OCI-LY7 (cell line): ENCODE results near the gene ZNF182. TPM values are rescaled to one million over a fixed set of nuclear protein-coding genes. Genes with fewer than 3 reads are reported as not detected.
"Not testable (repeated sequence)": the region's sequence is repeated elsewhere in the genome, so short reads cannot be mapped to it uniquely, and the experiment has no call there.

Experiments
- BruUV-seq: library from RNA; stranded (reverse); fragments of 400-500 nt; replicated peaks from 2 replicates; lab custom pipeline; 2021; lab: Mats Ljungman, UMichigan
- CTCF ChIA-PET: fragments of 300-600 bp; sonication (Branson Sonifier 250); formaldehyde crosslinking; loops from one replicate; lab custom pipeline; 2022; ENCODE audit warnings: antibody characterized with exemption; ENCODE audit not compliant: unreplicated experiment; lab: Charles Lee
- POLR2A ChIA-PET: fragments of 300-600 bp; sonication (Branson Sonifier 250); formaldehyde crosslinking; loops from one replicate; lab custom pipeline; 2022; ENCODE audit warnings: antibody characterized with exemption; lab: Charles Lee
- DNase-seq: peaks from one replicate; pipeline ENCODE4 v3.0.0-alpha.2; 2015; ENCODE audit warnings: low spot score
- H2AFZ ChIP-seq: fragments of 200-600 bp; sonication (generic), shearing (Covaris generic); 2 replicates; pipeline ENCODE4 v1.6.1; 2014; ENCODE audit warnings: mild to moderate bottlenecking, antibody characterized with exemption, low read length, moderate library complexity
- H3K27ac ChIP-seq: fragments of 200-600 bp; sonication (generic); 2 replicates; pipeline ENCODE4 v1.5.1; 2014; ENCODE audit warnings: mixed run types, low read depth, mild to moderate bottlenecking, moderate library complexity, low read length, inconsistent platforms; ENCODE audit not compliant: poor library complexity, severe bottlenecking
- H3K36me3 ChIP-seq: fragments of 200-600 bp; sonication (generic); 2 replicates; pipeline ENCODE4 v1.6.1; 2014; ENCODE audit warnings: mild to moderate bottlenecking, antibody characterized with exemption, low read length, moderate library complexity, mixed read lengths; ENCODE audit not compliant: insufficient read depth
- H3K4me1 ChIP-seq: fragments of 200-600 bp; sonication (generic); 2 replicates; pipeline ENCODE4 v1.5.1; 2014; ENCODE audit warnings: mild to moderate bottlenecking, low read length; ENCODE audit not compliant: insufficient read depth, poor library complexity, severe bottlenecking
- H3K4me2 ChIP-seq: fragments of 200-600 bp; sonication (generic); 2 replicates; pipeline ENCODE4 v1.6.1; 2014; ENCODE audit warnings: mild to moderate bottlenecking, low read length
- H3K4me3 ChIP-seq: fragments of 200-600 bp; sonication (generic); 2 replicates; pipeline ENCODE4 v1.5.1; 2014; ENCODE audit warnings: mild to moderate bottlenecking, low read depth, low read length; ENCODE audit not compliant: poor library complexity, severe bottlenecking
- H3K79me2 ChIP-seq: fragments of 200-600 bp; sonication (generic); 2 replicates; pipeline ENCODE4 v1.6.1; 2016; ENCODE audit warnings: low read depth, mild to moderate bottlenecking, low read length, moderate library complexity, mixed read lengths; ENCODE audit not compliant: insufficient read depth
- H3K9me2 ChIP-seq: fragments of 200-600 bp; sonication (generic); 2 replicates; pipeline ENCODE4 v1.6.1; 2016; ENCODE audit warnings: mild to moderate bottlenecking, low read length, mixed read lengths; ENCODE audit not compliant: insufficient read depth
- H3K9me3 ChIP-seq: fragments of 200-600 bp; sonication (generic); 2 replicates; pipeline ENCODE4 v1.6.1; 2014; ENCODE audit warnings: mild to moderate bottlenecking, mixed run types, low read length, mixed read lengths
- H4K20me1 ChIP-seq: fragments of 200-600 bp; sonication (generic); 2 replicates; pipeline ENCODE4 v1.6.1; 2014; ENCODE audit warnings: mild to moderate bottlenecking, antibody characterized with exemption, low read length, moderate library complexity, mixed read lengths; ENCODE audit not compliant: insufficient read depth
- CTCF ChIP-seq: fragments of 200-600 bp; sonication (generic); conservative IDR thresholded peaks from 2 replicates; pipeline ENCODE4 v1.5.1; 2014; ENCODE audit warnings: mild to moderate bottlenecking, antibody characterized with exemption, low read length, moderate library complexity, mixed read lengths
- EZH2phosphoT487 ChIP-seq: fragments of 200-600 bp; sonication (generic); IDR thresholded peaks from 2 replicates; pipeline ENCODE4 v1.6.1; 2018; ENCODE audit warnings: low read depth, borderline replicate concordance, mild to moderate bottlenecking, mixed run types, antibody characterized with exemption, low read length, moderate library complexity, mixed read lengths
- intact Hi-C: fragments of 100-400 bp; cut with micrococcal nuclease; formaldehyde crosslinking; loops from one replicate; pipeline ENCODE4 v1.10.0; 2022; ENCODE audit not compliant: unreplicated experiment
- total RNA-seq, 2 experiments: library from RNA; depleted of rRNA in 1 of 2; stranded (reverse); fragments of >200 nt in 1 of 2; shearing (Covaris generic) in 1 of 2; gene quantifications; 2 replicates each; pipeline ENCODE4 v1.2.3, GENCODE V29; 2014 to 2022

Gene ZNF182
- total RNA-seq, 2 experiments from 2014 or later: 6.1 to 9.8 TPM

- BruUV-seq: no TSS peak
- no peaks in the 10 kb centered on the region for H3K9me3 ChIP-seq
- H3K79me2 ChIP-seq: no peaks in the 10 kb centered on the region
- H3K4me2 ChIP-seq: no peak overlapping the region
- H3K36me3 ChIP-seq: no peaks in the 10 kb centered on the region
- H2AFZ ChIP-seq: no peak overlapping the region
- no peaks in the 10 kb centered on the region for H4K20me1 ChIP-seq
- POLR2A ChIA-PET: no interaction called here
- CTCF ChIA-PET: no interaction called here
- no peak overlapping the region for H3K27ac ChIP-seq
- H3K4me1 ChIP-seq: peaks cover 16% of the 10 kb centered on the region
- DNase-seq: no peak
- H3K4me3 ChIP-seq: no peak overlapping the region
- TF ChIP-seq CTCF (no peak), EZH2phosphoT487 (no peak)
- intact Hi-C loops: no loop called here
- no peaks in the 10 kb centered on the region for H3K9me2 ChIP-seq
Observed at GRCh38 chrX:47956016-47956415, 47.8 kb downstream of the ZNF182 start.

- H3K4me3 ChIP-seq, H3K9me2 ChIP-seq, BruUV-seq, H3K79me2 ChIP-seq, DNase-seq, H3K27ac ChIP-seq, H3K4me1 ChIP-seq, H4K20me1 ChIP-seq, H3K4me2 ChIP-seq, H3K9me3 ChIP-seq, CTCF ChIA-PET, POLR2A ChIA-PET, intact Hi-C loops, H3K36me3 ChIP-seq, H2AFZ ChIP-seq: not testable (repeated sequence)
Observed at GRCh38 chrX:47955295-47955694, 48.5 kb downstream of the ZNF182 start.

- CTCF ChIA-PET: no interaction called here
- no peak for DNase-seq
- Histone ChIP-seq H2AFZ (no peak overlapping the region), H3K79me2 (no peaks in the 10 kb centered on the region), H3K9me2 (no peaks in the 10 kb centered on the region), H3K27ac (no peak overlapping the region), H3K4me2 (no peak overlapping the region), H4K20me1 (no peaks in the 10 kb centered on the region), H3K4me1 (peaks cover 13% of the 10 kb centered on the region), H3K9me3 (peaks cover 11% of the 10 kb centered on the region; the same call in 1 of the 2 replicates), H3K36me3 (peaks cover 5% of the 10 kb centered on the region; the same call in 1 of the 2 replicates), H3K4me3 (no peak overlapping the region)
- POLR2A ChIA-PET: interaction anchor here (0.7 kb wide), 1 partner anchor 24 kb away, joined by 4 read pairs; no protein-coding TSS in a partner anchor
- BruUV-seq: no TSS peak
- TF ChIP-seq EZH2phosphoT487 (no peak), CTCF (no peak)
- intact Hi-C loops: no loop called here
Observed at GRCh38 chrX:47941423-47941822, 62.4 kb downstream of the ZNF182 start.
